Activated T-cell treated with anti-CD3 and anti-CD28 coated beads, Interleukin-2, amount 50 U/mL, for 72 hours (primary cell): ENCODE measurements around the gene ARHGAP24. TPM values are rescaled to one million over a fixed set of nuclear protein-coding genes. Genes with fewer than 3 reads are reported as not detected.
A peak's percentile ranks its signal among the peaks of the same experiment; 100 is the strongest.

Experiments
- ATAC-seq, 2 donors: fragments of 150-1000 bp; cut with Tn5 transposase; replicated peaks in 1 of 2; 2 replicates each; pipeline ENCODE4 v1.10.0; 2021; ENCODE audit warnings: moderate library complexity in 2 of 2, mild to moderate bottlenecking in 1 of 2
- DNase-seq, 2 donors: peaks; one replicate each; pipeline ENCODE4 v3.0.0; 2021 to 2022; ENCODE audit warnings: mixed read lengths in 1 of 2
- H3K27ac Mint-ChIP-seq: one replicate; pipeline ENCODE4 v1.8.0; 2022; ENCODE audit warnings: mild to moderate bottlenecking, moderate library complexity, mixed read lengths
- H3K27me3 Mint-ChIP-seq: one replicate; pipeline ENCODE4 v1.8.0; 2022; ENCODE audit warnings: low read depth, mixed read lengths
- H3K36me3 Mint-ChIP-seq, 2 donors: one replicate each; pipeline ENCODE4 v1.8.0; 2022; ENCODE audit warnings: mixed read lengths in 2 of 2, mild to moderate bottlenecking in 1 of 2; ENCODE audit not compliant: insufficient read depth in 2 of 2
- H3K4me1 Mint-ChIP-seq: one replicate; pipeline ENCODE4 v1.8.0; 2022; ENCODE audit warnings: low read depth, mixed read lengths
- H3K4me3 Mint-ChIP-seq, 2 donors: one replicate each; pipeline ENCODE4 v1.8.0; 2022; ENCODE audit warnings: mild to moderate bottlenecking in 2 of 2, mixed read lengths in 2 of 2, moderate library complexity in 2 of 2
- H3K9me3 Mint-ChIP-seq, 2 donors: one replicate each; pipeline ENCODE4 v1.8.0; 2022; ENCODE audit warnings: mixed read lengths in 2 of 2
- total RNA-seq, 2 donors: library from RNA; stranded (reverse); gene quantifications; one replicate each; pipeline ENCODE4 v1.2.3, GENCODE V29; 2022

Gene ARHGAP24
- total RNA-seq, 2 donors from 2014 or later: not detected

DNA sequence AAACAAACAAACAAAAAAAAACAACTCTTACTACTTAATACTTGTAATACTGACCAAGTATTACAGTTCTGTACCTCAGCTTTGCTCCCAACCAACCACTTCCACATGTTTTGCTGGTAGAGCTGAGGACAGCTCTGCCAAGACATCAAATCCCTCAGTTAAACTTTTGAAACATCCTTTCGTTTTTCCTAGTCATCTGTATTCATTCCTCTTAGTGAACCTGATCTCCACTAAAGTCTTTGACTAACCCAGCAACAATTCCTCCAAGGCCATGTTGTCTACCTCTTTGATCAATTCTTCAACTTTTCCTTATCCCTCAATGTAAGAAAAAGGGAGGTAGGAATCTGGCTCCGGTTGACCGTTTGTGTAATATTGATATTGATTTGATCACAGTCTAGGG, 247.5 kb downstream of the ARHGAP24 start:
- ATAC-seq: no peak
- no peaks in the 10 kb centered on the region for H3K27me3 Mint-ChIP-seq
- no peak for DNase-seq
- H3K27ac Mint-ChIP-seq: no peak overlapping the region
- H3K9me3 Mint-ChIP-seq: peaks cover 0 to 7% of the 10 kb centered on the region in 2 donors
- H3K4me1 Mint-ChIP-seq: no peaks in the 10 kb centered on the region
- no peak overlapping the region for H3K4me3 Mint-ChIP-seq
- no peaks in the 10 kb centered on the region for H3K36me3 Mint-ChIP-seq

DNA sequence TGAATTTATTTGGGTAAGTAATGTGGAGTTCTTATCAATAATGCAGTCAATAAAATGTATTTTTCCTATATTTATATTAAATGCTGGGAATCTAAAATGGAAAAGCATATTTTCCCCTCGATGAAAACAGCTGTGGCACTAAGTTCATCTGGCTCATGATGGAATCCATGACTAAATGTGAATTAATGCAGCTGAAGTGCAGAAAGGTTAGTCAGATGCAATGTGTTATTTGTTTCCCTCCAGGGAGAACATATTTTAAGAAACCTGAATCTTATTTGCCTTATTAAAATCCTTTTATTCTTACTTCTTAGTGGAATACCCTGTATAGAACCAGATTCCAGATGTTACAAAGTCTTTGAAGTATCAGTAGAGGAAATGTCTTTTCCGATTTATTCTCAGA, 247.9 kb downstream of the ARHGAP24 start:
- H3K9me3 Mint-ChIP-seq: peaks cover 0 to 7% of the 10 kb centered on the region in 2 donors
- no peak for ATAC-seq
- H3K4me3 Mint-ChIP-seq: no peak overlapping the region
- no peaks in the 10 kb centered on the region for H3K4me1 Mint-ChIP-seq
- no peak for DNase-seq
- H3K27ac Mint-ChIP-seq: no peak overlapping the region
- no peaks in the 10 kb centered on the region for H3K27me3 Mint-ChIP-seq
- no peaks in the 10 kb centered on the region for H3K36me3 Mint-ChIP-seq

DNA sequence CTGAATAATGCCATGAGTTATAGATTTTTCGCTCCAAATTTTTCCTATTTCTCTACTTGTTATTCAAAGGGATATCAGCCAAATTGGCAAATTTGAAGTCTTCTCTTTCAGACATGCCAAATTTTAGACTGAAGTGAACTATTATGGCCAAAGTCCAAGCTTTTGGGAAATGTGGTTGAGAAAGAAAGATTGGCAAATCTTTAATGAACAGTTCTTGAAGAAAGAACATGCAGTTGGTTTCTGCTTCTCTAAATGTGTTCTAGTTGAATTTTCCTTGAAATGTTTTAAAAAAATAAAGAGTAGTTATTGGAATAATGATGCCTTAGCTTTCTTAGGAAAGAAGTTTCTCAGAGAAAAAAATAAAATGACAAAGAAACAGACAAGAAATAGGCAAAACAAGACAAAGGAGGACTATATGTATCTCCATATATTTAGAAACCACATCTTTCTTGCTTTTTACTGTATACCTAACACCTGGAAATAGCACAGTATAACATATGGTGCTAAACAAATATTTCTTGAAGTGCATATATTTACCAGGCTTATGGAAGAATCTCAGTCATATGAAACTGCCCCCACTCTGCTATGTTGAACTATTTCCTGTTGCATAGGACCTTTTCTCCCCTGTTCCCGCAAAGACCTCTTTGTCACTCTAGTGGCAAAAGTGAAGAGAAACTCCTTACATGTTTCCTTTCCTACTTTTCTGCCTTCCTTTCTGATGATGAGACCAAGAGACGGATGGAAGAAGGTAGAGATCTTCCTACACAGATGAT, 250.0 kb downstream of the ARHGAP24 start:
- no peak for DNase-seq
- no peaks in the 10 kb centered on the region for H3K4me1 Mint-ChIP-seq
- no peaks in the 10 kb centered on the region for H3K36me3 Mint-ChIP-seq
- no peak for ATAC-seq
- no peak overlapping the region for H3K27ac Mint-ChIP-seq
- no peaks in the 10 kb centered on the region for H3K27me3 Mint-ChIP-seq
- H3K4me3 Mint-ChIP-seq: no peak overlapping the region
- H3K9me3 Mint-ChIP-seq: peaks cover 0 to 6% of the 10 kb centered on the region in 2 donors

DNA sequence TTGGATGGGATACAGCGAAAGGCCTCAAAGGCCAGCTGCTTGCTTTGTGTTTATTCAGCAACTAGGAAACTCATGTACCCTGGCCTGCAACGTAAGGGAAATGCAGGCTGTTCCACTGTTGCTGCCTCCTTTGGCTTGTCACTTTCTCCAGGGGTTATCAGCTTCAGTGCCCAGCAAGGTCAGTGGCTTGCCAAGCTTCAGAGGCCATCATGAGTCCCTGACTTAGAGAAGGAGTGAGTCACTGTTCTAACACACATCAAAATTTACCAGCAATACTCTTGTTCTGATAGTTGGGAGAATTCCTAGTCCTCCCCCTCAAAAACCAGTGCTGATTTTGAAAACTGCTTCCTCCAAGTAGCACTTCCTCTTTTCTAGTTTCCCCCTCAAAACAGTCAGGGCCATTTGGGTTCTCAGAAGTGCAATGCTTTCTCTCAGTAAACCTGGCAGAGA, 250.8 kb downstream of the ARHGAP24 start:
- no peak for ATAC-seq
- H3K4me1 Mint-ChIP-seq: no peaks in the 10 kb centered on the region
- peaks cover 0 to 5% of the 10 kb centered on the region in 2 donors for H3K9me3 Mint-ChIP-seq
- no peak overlapping the region for H3K4me3 Mint-ChIP-seq
- no peaks in the 10 kb centered on the region for H3K36me3 Mint-ChIP-seq
- no peak for DNase-seq
- no peaks in the 10 kb centered on the region for H3K27me3 Mint-ChIP-seq
- no peak overlapping the region for H3K27ac Mint-ChIP-seq

DNA sequence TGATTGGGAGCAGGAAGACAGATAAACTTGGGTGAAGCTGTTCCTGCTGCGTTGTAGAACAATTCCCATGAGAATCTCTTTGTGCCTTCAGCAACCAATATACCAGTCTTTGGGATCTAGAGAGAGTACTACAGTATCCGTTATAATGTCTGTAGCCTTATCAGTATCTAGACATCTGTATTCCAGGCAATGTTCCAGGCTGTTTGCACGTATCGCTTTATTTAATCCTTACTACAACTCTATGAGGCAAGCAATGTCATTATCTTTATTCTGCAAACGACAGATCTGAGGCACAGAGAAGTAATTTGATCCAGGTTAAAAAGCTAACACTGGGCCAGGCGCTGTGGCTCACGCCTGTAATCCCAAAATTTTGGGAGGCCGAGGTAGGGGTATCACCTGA, 251.6 kb downstream of the ARHGAP24 start:
- ATAC-seq: no peak
- H3K27me3 Mint-ChIP-seq: no peaks in the 10 kb centered on the region
- H3K27ac Mint-ChIP-seq: no peak overlapping the region
- no peaks in the 10 kb centered on the region for H3K4me1 Mint-ChIP-seq
- H3K9me3 Mint-ChIP-seq: peaks cover 0 to 3% of the 10 kb centered on the region in 2 donors
- DNase-seq: no peak
- H3K4me3 Mint-ChIP-seq: no peak overlapping the region
- no peaks in the 10 kb centered on the region for H3K36me3 Mint-ChIP-seq

DNA sequence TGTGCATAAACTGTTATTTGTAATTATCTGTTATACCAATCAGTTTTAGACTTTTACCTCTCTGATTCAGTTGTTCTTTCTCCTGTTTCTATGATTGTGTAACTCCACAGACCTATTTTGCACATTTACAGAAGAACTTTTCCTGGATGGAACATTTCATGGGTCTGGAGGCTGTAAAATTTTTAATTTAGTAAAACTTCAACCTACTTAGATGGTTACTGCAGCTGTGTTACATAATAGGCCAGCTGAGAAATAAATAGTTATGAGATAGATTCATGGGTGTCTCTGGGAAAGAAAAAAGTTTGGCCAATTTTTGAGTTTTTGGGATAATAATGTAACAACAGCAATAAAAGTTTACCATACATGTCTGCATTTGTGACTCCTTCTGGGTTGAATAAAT, 253.5 kb downstream of the ARHGAP24 start:
- Mint-ChIP-seq H3K27ac (peak overlapping the region; percentile 44), H3K27me3 (no peaks in the 10 kb centered on the region), H3K9me3 (no peaks in the 10 kb centered on the region), H3K4me3 (no peak overlapping the region), H3K36me3 (no peaks in the 10 kb centered on the region), H3K4me1 (no peaks in the 10 kb centered on the region)
- DNase-seq (no peak), ATAC-seq (no peak)

DNA sequence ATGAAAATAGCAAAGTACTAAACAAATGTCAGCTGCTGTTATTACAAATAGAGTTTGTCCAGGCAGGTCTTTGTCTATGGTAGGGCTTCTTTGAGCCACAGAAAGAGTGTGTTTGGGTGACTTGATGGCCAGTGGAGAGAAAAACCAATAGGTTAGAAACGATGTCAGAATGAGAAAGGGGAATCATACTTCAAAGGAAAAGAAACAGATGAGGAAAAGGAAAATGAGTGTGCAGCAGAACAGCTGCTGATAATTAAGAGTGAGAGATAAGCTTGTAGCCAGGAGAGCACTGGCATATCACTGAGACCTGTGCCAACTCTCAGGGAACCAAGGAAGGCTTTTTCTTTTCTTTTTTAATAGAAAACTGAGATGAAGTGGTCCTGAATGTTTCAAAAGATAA, 257.2 kb downstream of the ARHGAP24 start:
- Mint-ChIP-seq H3K9me3 (peaks cover 0 to 7% of the 10 kb centered on the region in 2 donors), H3K27ac (no peak overlapping the region), H3K4me3 (no peak overlapping the region), H3K27me3 (no peaks in the 10 kb centered on the region), H3K36me3 (peaks cover 0 to 1% of the 10 kb centered on the region in 2 donors), H3K4me1 (no peaks in the 10 kb centered on the region)
- no peak for ATAC-seq
- DNase-seq: no peak

DNA sequence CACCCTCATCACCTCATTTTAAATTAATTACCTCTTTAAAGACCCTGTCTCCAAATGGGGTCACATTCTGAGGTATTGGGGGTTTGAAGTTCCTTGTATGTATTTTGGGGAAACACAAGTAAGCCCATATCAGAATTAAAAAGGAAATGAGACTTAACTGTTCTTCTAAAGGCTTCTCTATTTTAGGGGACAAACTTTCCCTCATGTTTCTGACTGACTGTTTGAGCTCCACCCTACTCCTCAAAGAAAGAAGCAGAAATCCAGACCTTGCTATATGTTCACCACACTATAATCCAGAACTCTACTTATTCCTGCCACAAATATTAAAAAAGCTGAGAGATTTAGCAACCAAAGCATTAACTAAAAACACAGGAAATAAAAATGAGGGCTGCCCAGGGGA, 258.8 kb downstream of the ARHGAP24 start:
- no peak overlapping the region for H3K4me3 Mint-ChIP-seq
- peaks cover 0 to 7% of the 10 kb centered on the region in 2 donors for H3K9me3 Mint-ChIP-seq
- no peaks in the 10 kb centered on the region for H3K27me3 Mint-ChIP-seq
- no peaks in the 10 kb centered on the region for H3K4me1 Mint-ChIP-seq
- no peak for DNase-seq
- H3K27ac Mint-ChIP-seq: no peak overlapping the region
- ATAC-seq: no peak
- peaks cover 0 to 1% of the 10 kb centered on the region in 2 donors for H3K36me3 Mint-ChIP-seq

DNA sequence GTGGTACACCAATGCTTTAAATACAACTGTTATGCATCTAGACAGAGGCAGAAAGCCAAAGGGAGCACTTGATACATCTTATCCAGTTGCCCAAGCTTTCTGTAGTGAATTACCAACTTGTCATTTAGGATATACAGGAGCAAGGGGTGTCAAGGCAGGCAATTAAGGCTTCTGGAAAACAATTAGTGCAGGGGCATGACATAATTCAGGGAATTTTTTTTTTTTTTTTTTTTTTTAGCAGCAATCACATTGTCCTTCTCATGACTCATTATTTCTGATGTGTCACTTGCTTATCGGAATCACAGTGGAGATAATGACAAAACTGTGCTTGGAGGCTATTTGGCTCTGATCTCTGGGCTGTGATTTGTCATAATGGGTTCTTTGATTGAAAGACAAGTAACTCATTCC, 259.5 kb downstream of the ARHGAP24 start:
- ATAC-seq (no peak), DNase-seq (no peak)
- Mint-ChIP-seq H3K9me3 (peaks cover 0 to 12% of the 10 kb centered on the region in 2 donors), H3K27ac (no peak overlapping the region), H3K27me3 (no peaks in the 10 kb centered on the region), H3K4me1 (no peaks in the 10 kb centered on the region), H3K36me3 (peaks cover 0 to 1% of the 10 kb centered on the region in 2 donors), H3K4me3 (no peak overlapping the region)

DNA sequence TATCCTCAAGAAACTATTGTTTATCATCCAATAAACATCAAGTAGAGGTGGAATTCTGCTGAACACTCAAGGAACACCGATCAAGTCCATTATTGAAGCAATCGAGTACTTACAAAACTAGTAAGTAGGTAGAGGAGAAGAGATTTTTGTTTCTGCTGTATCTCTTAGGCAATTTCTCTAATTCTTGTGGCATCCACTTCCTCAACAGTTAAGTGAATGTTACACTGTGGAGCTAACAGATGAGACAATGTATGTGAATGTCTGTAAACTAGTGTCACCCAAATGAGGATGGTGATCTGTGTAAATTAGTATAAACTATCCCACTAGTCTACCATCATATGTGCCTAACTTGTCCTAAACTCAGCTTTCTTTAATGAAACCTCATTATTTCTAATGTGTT, 261.6 kb downstream of the ARHGAP24 start:
- H3K4me1 Mint-ChIP-seq: no peaks in the 10 kb centered on the region
- DNase-seq (no peak), ATAC-seq (no peak)
- no peaks in the 10 kb centered on the region for H3K27me3 Mint-ChIP-seq
- no peak overlapping the region for H3K4me3 Mint-ChIP-seq
- H3K9me3 Mint-ChIP-seq: peaks cover 4 to 12% of the 10 kb centered on the region in 2 donors
- peaks cover 0 to 1% of the 10 kb centered on the region in 2 donors for H3K36me3 Mint-ChIP-seq
- H3K27ac Mint-ChIP-seq: no peak overlapping the region

DNA sequence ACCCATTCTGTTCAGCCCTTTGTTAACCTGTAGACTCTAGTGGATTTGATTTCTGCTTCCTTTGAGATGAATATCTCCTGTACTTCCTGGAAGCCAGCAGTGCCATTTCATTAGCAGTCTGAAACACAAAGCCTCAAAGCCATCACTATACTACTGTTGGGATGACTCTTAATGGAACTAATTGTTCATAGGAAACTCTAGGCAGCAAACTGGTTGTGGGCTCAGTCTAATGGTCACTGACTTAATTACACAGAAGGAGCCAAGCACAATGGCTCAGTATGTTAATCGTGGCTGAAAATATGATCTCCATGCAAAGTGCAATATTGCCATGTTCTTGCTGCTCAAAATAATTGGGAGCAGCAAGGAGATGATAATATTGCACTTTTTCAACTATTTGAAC, 262.3 kb downstream of the ARHGAP24 start:
- DNase-seq: no peak
- H3K36me3 Mint-ChIP-seq: peaks cover 0 to 1% of the 10 kb centered on the region in 2 donors
- H3K9me3 Mint-ChIP-seq: peaks cover 4 to 14% of the 10 kb centered on the region in 2 donors
- no peaks in the 10 kb centered on the region for H3K27me3 Mint-ChIP-seq
- H3K27ac Mint-ChIP-seq: no peak overlapping the region
- H3K4me3 Mint-ChIP-seq: no peak overlapping the region
- ATAC-seq: no peak
- no peaks in the 10 kb centered on the region for H3K4me1 Mint-ChIP-seq

DNA sequence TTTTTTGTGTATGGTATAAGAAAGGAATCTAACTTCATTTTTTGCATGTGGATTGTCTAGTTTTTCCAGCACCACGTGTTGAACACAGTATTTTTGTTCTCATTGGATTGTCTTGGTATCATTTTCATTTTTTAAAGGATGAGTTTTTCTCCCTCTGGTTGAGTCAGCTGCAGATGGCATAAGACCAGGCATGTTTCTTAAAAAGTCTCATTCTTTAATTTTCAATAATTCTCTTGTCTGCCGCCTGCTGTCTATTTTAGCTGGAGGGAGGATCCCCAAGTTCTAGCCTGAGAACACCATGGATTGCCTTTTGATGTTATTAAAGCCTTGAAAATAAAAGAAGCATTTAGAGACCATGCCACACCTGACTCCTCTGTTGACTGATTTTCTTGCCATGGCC, 263.8 kb downstream of the ARHGAP24 start:
- Mint-ChIP-seq H3K4me1 (no peaks in the 10 kb centered on the region), H3K9me3 (peaks cover 4 to 14% of the 10 kb centered on the region in 2 donors), H3K27ac (no peak overlapping the region), H3K27me3 (no peaks in the 10 kb centered on the region), H3K4me3 (no peak overlapping the region), H3K36me3 (peaks cover 0 to 1% of the 10 kb centered on the region in 2 donors)
- no peak for DNase-seq
- no peak for ATAC-seq

DNA sequence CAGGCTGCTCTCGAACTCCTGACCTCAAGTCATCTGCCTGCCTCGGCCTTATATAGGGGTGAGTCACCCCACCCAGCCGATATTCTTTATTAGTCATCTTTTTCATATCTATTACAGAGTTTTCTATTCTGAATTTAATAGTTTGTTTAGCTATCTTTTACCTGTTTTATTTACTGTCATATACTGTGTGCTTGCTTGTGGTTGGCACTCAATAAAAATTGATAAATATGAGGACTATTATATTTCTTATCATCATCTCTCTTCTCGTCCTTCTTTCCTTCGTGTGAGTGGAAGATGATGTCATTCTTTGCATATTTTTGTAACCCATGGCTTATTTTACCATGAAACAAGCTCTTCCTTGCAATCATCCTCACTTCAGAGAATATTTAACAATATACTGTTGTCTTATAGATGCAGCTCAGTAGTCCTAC, 265.5 kb downstream of the ARHGAP24 start:
- no peak for DNase-seq

DNA sequence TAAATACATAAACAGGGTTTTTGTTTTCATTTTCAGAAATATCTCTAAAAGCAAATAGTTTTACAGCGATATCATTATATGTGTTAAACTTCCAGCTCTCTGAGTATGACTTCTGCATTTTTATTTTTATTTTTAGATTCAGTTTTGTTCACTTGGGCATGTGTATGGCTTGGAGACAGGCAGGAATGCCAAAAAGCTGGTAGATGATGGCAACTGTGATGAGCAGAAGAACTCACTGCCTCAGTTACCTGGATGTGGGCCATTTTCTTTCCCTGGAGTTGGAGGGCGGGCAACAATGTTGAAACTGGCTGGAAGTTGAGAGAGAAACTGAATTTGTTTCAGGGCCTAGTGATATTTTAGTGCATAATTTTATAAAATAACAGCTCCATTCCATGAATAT, 266.4 kb downstream of the ARHGAP24 start:
- H3K4me1 Mint-ChIP-seq: no peaks in the 10 kb centered on the region

More for the DNA sequence above, 265.5 kb downstream of the ARHGAP24 start:
- Mint-ChIP-seq H3K4me1 (no peaks in the 10 kb centered on the region), H3K27me3 (no peaks in the 10 kb centered on the region), H3K36me3 (peaks cover 0 to 1% of the 10 kb centered on the region in 2 donors), H3K27ac (no peak overlapping the region), H3K9me3 (peaks cover 4 to 12% of the 10 kb centered on the region in 2 donors), H3K4me3 (no peak overlapping the region)
- ATAC-seq: no peak

More for the DNA sequence above, 266.4 kb downstream of the ARHGAP24 start:
- Mint-ChIP-seq H3K36me3 (no peaks in the 10 kb centered on the region), H3K9me3 (peaks cover 4 to 9% of the 10 kb centered on the region in 2 donors), H3K27me3 (no peaks in the 10 kb centered on the region), H3K4me3 (no peak overlapping the region), H3K27ac (no peak overlapping the region)
- no peak for DNase-seq
- ATAC-seq: no peak
